Measurements from ENCODE around the gene CRACDL.

The CRACDL gene

GRCh38 chr2:98833172-98833916 lies 102.7 kb downstream of the CRACDL start:
- H3K4me3 ChIP-seq (ENCODE audit: low read depth, low read length) = no peak overlapping the region
- no peak for DNase-seq (ENCODE audit: low read depth)
- no peak for TF ChIP-seq CTCF (conservative IDR thresholded peaks at IDR 0.05; ENCODE audit: low read depth, low read length)

- no peak for TF ChIP-seq CTCF (conservative IDR thresholded peaks at IDR 0.05; ENCODE audit: low read depth, low read length)
- no peak for DNase-seq (ENCODE audit: low read depth)
- H3K4me3 ChIP-seq (ENCODE audit: low read depth, low read length) = no peak overlapping the region
Measured at GRCh38 chr2:98832172-98832571, 103.9 kb downstream of the CRACDL start.

DNA sequence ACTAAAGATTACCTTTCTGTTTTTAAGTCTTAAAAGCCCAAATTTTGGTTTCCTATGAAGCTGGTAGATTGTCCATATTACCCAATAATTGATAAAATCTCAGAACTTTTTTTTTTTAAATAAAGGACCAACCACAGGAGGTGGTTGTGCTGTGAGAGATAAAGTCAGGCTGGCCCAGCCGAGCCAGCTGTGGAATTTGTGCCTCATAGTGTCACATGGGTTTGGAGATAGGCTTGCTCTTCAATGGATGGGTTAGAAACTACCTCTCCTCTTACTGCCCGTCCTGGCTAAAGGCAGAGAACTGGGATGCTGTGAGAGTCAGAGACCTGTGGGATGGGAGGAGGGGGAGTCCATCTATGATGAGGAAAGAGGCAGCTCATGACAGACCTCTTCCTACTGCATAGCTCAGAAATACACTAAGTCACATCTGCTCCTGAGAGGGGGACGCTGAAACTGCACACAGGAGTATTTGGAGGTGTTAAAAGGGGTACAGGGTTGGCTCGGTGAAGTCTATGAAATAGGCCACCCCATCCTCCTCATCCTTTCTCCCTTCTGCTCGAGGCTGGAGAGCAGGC lies 105.4 kb downstream of the CRACDL start:
- no peak overlapping the region for H3K4me3 ChIP-seq (ENCODE audit: low read depth, low read length)
- DNase-seq (ENCODE audit: low read depth) = no peak
- TF ChIP-seq CTCF (conservative IDR thresholded peaks at IDR 0.05; ENCODE audit: low read depth, low read length) = no peak

DNA sequence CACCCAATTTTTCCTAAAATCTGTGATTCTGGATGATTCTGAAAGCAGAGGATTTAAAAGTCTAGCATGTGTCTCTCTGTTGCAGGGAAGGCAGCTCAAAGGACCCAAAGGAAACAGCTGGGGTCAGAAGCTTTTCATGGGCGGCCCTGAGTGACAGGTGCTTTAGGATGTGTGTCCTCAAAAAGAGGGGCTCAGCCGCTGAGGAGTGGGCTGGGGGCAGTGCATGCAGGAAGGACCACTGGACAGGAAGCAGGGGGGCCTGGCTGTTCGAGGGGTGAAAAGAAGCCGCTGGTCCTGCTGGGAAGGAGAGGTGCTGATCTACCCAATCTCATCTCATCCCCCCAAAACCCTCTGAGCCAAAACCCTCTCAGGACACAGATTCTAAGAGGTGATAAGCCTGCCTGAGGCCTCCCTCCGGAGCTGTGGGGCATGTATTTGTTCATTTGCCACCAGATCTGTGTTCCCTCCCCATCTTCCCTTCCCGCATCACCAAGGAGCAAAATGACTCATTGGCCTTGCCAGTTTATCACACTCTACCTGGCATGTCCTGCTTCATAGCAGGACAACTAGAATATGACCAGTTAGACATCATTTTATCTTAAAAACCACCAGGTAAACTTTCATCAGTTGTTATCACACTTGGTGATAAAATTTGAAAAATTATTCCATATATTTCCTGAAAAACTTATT lies 106.3 kb downstream of the CRACDL start:
- no peak for TF ChIP-seq CTCF (conservative IDR thresholded peaks at IDR 0.05; ENCODE audit: low read depth, low read length)
- H3K4me3 ChIP-seq (ENCODE audit: low read depth, low read length) = no peak overlapping the region
- no peak for DNase-seq (ENCODE audit: low read depth)

DNA sequence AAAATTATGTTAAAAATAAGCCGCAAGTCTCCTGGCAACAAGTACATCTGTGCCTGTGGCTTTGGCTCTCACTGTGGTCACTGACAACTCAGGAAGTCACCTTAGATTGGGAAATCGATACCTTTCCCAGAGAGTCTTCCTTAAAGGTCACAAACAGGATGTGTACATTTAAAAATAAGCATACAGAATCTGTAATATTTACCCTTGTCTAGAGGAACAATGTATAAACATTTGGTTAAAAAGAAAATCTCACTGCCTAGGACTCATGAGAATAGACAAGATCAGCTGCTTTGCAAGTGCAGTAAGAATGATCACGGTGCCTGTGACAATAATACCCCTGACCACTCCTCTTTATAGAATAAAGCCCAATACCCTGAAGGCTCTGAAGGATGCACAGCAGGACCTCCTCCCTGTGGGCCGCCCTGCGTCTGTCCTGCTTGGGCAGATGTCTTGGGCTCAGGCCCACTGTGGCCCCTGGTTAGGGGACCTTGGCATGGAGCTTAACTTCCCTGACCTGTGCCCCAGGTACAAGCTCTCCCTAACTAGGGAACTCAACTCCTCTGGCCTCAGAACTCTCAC lies 107.1 kb downstream of the CRACDL start:
- no peak for DNase-seq (ENCODE audit: low read depth)
- no peak for TF ChIP-seq CTCF (conservative IDR thresholded peaks at IDR 0.05; ENCODE audit: low read depth, low read length)
- H3K4me3 ChIP-seq (ENCODE audit: low read depth, low read length) = no peak overlapping the region

DNA sequence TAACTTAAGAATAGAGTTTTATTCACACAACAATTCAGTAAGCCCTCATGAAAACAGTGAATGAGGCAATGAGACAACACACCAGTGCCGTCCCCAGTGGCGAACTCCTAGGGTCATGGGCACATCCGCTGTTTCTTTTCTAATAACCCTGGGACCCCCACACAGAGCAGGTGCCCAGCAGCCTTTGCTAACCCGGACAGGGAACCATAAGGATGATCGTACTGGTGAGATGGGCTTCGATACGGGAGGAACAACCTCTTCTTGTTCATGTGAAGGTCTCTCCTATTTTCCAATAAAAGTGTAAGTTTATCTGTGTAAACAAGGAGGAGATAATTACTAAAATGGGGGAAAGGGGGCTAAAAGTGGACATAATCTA lies 107.7 kb downstream of the CRACDL start:
- no peak for DNase-seq (ENCODE audit: low read depth)
- no peak overlapping the region for H3K4me3 ChIP-seq (ENCODE audit: low read depth, low read length)
- TF ChIP-seq CTCF (conservative IDR thresholded peaks at IDR 0.05; ENCODE audit: low read depth, low read length) = no peak
